ENCODE results near the gene RPAP2. TPM values are rescaled to one million over a fixed set of nuclear protein-coding genes. Genes with fewer than 3 reads are reported as not detected.

RPAP2 gene
- total and polyA plus RNA-seq, 4 donors: 5.0 to 24.5 (median 10.4) TPM

DNA sequence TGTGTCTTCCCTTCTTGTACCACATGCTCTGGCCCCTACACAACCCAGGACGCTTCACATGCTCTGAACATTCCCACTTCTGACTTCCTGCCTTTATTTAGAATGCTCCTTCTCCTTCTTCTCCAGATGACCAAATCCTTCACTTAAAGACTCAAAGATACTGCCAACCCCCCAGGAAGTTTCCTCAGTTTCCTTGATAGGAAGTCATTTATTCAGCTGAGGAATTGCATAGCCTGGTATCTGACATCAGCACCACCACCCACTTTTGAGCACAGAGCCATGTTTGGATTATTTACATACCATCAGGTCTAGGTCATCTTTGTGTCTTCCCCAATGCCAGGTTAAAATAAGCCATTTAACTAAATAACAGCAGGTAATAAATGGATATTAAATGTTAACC lies 145.5 kb downstream of the RPAP2 start:
- 53 to 65% methylated on average over 1 of the region's 1 CpG for WGBS, 2 donors
- Histone ChIP-seq H3K36me3 (ENCODE audit: control insufficient read depth in 4 of 4, insufficient read depth in 4 of 4, low read length in 4 of 4) (no peaks in the 10 kb centered on the region), H3K9ac (ENCODE audit: insufficient read depth in 1 of 2, low read length in 2 of 2) (no peak overlapping the region), H3K27ac (ENCODE audit: low read depth in 1 of 2, low read length in 1 of 2) (no peak overlapping the region), H3K27me3 (ENCODE audit: control insufficient read depth in 3 of 3, insufficient read depth in 3 of 3, low read length in 2 of 3) (no peaks in the 10 kb centered on the region), H3K4me1 (ENCODE audit: control insufficient read depth in 5 of 5, insufficient read depth in 5 of 5, low read length in 5 of 5) (peaks cover 0 to 3% (median 0%) of the 10 kb centered on the region in 5 donors), H3K9me3 (ENCODE audit: control insufficient read depth in 4 of 4, insufficient read depth in 3 of 4, low read length in 3 of 4) (peaks cover 0 to 2% (median 0%) of the 10 kb centered on the region in 4 donors), H3K4me3 (no peak overlapping the region)
- no peak for DNase-seq
- TF ChIP-seq, protein P1, sequence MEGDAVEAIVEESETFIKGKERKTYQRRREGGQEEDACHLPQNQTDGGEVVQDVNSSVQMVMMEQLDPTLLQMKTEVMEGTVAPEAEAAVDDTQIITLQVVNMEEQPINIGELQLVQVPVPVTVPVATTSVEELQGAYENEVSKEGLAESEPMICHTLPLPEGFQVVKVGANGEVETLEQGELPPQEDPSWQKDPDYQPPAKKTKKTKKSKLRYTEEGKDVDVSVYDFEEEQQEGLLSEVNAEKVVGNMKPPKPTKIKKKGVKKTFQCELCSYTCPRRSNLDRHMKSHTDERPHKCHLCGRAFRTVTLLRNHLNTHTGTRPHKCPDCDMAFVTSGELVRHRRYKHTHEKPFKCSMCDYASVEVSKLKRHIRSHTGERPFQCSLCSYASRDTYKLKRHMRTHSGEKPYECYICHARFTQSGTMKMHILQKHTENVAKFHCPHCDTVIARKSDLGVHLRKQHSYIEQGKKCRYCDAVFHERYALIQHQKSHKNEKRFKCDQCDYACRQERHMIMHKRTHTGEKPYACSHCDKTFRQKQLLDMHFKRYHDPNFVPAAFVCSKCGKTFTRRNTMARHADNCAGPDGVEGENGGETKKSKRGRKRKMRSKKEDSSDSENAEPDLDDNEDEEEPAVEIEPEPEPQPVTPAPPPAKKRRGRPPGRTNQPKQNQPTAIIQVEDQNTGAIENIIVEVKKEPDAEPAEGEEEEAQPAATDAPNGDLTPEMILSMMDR (IDR thresholded peaks at IDR 0.05; ENCODE audit: control extremely low read depth, extremely low read depth): no peak
- ATAC-seq (ENCODE audit: insufficient read depth, low FRiP score): no peak

DNA sequence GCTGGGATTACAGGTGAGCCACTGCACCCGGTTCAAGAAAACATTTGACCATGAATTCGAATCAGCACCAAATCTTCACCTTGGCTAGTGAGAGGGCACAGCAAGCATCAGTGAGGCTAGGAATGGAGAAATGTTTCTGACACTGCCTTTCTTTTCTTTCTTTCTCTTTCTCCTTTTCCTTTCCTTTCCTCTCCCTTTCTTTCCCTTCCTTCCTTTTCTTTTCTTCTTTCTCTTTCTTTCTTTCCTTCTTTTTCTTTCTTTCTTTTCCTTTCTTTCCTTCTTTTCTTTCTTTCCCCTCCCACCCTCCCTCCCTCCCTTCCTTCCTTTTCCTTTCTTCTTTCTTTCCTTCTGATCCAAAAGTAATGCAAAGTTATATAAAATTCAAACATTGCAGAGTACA lies 147.0 kb downstream of the RPAP2 start:
- Histone ChIP-seq H3K9ac (ENCODE audit: insufficient read depth in 1 of 2, low read length in 2 of 2) (no peak overlapping the region), H3K4me1 (ENCODE audit: control insufficient read depth in 5 of 5, insufficient read depth in 5 of 5, low read length in 5 of 5) (peaks cover 0 to 3% (median 0%) of the 10 kb centered on the region in 5 donors), H3K27ac (ENCODE audit: low read depth in 1 of 2, low read length in 1 of 2) (no peak overlapping the region), H3K4me3 (no peak overlapping the region), H3K27me3 (ENCODE audit: control insufficient read depth in 3 of 3, insufficient read depth in 3 of 3, low read length in 2 of 3) (no peaks in the 10 kb centered on the region), H3K36me3 (ENCODE audit: control insufficient read depth in 4 of 4, insufficient read depth in 4 of 4, low read length in 4 of 4) (no peaks in the 10 kb centered on the region), H3K9me3 (ENCODE audit: control insufficient read depth in 4 of 4, insufficient read depth in 3 of 4, low read length in 3 of 4) (peaks cover 0 to 2% (median 0%) of the 10 kb centered on the region in 4 donors)
- 94 to 97% methylated on average over 2 of the region's 2 CpGs for WGBS, 2 donors
- TF ChIP-seq, protein P1 (IDR thresholded peaks at IDR 0.05; ENCODE audit: control extremely low read depth, extremely low read depth): no peak
- ATAC-seq (ENCODE audit: insufficient read depth, low FRiP score) (no peak), DNase-seq (no peak)

DNA sequence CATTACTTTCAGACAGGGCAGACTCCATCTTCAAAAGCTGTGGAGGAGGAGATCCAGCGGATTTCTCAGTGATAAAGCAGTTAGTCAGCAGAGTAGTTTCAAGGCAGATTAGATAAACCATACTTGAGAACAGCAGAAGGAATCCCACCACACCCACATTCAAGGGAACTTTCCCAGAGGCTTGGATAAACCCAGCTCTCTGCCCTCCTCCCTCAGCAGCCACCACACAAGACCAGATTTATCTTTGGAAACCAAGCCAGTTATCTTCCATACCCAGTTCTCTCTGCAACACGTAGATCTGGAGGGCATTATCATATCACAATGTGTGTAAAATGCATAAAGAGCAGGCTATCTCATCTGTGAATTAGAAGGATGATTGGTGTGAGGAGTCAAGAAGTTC lies 147.7 kb downstream of the RPAP2 start:
- Histone ChIP-seq H3K9me3 (ENCODE audit: control insufficient read depth in 4 of 4, insufficient read depth in 3 of 4, low read length in 3 of 4) (peaks cover 0 to 2% (median 0%) of the 10 kb centered on the region in 4 donors), H3K27ac (ENCODE audit: low read depth in 1 of 2, low read length in 1 of 2) (no peak overlapping the region), H3K27me3 (ENCODE audit: control insufficient read depth in 3 of 3, insufficient read depth in 3 of 3, low read length in 2 of 3) (no peaks in the 10 kb centered on the region), H3K4me3 (no peak overlapping the region), H3K9ac (ENCODE audit: insufficient read depth in 1 of 2, low read length in 2 of 2) (no peak overlapping the region), H3K36me3 (ENCODE audit: control insufficient read depth in 4 of 4, insufficient read depth in 4 of 4, low read length in 4 of 4) (no peaks in the 10 kb centered on the region), H3K4me1 (ENCODE audit: control insufficient read depth in 5 of 5, insufficient read depth in 5 of 5, low read length in 5 of 5) (peaks cover 0 to 3% (median 0%) of the 10 kb centered on the region in 5 donors)
- DNase-seq (no peak), ATAC-seq (ENCODE audit: insufficient read depth, low FRiP score) (no peak)
- WGBS, 2 donors: 60 to 85% methylated on average over 2 of the region's 2 CpGs
- TF ChIP-seq, protein P1 (IDR thresholded peaks at IDR 0.05; ENCODE audit: control extremely low read depth, extremely low read depth): no peak
